ENCODE results near the gene OR2AP1.
"Not testable (repeated sequence)": the region's sequence is repeated elsewhere in the genome, so short reads cannot be mapped to it uniquely, and the experiment has no call there.

Gene OR2AP1

DNA sequence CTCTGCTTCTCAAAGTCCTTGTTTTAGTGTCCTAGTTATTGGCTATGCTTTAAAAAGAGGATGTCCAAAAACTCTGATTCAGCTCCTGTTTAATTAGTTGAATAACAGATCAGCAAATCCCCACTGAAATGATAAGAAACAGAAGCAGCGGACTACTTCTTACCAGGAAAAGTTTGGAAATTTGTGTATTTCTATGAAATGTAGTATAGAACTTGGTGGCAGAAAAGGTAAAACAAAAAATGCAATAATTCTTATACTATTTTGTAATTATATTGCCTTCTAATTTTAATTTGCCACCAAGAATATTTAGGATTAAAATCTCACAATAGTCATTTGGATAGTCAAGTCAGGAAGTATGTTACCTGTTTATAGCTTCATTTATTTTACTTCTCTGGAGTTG, at the start of gene OR2AP1:
TSS of gene OR2AP1 (plus strand) at position 301 of the 400 bp plus-strand sequence. CDS start 1,947 bp downstream, outside the sequence.
- no peak for DNase-seq

GRCh38 chr12:55548235-55548634, 24.0 kb upstream of the OR2AP1 start:
- DNase-seq, result not testable (repeated sequence)

- no peak for DNase-seq
These were observed 23.5 kb upstream of the OR2AP1 start for GRCh38 chr12:55548756-55549155.

- no peak for DNase-seq
These were observed 23.0 kb upstream of the OR2AP1 start, which contains the start of gene OR6C4 for GRCh38 chr12:55549302-55549701. OR6C4 (plus strand) TSS chr12:55549602; CDS start chr12:55551227, 1,625 bp downstream.

DNA sequence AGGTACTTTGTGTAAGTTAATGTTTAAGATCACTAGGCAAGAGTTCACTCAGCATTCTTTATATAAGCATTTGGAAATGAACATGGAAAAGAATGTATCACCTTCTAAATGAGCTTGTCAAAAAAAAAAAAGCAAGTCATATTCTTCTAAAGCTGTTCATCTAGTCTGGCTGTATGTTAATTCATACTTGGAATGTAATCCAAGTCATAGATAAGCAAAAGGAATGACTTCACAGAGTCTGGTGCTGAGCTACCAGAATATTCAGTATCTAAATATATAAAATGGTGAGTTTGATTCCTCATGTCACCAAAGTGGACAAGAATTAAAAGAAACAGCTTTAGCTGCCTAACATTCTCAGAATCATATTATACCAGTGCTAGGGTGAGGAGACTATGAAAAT, 18.0 kb upstream of the OR2AP1 start:
- no peak for DNase-seq

GRCh38 chr12:55570060-55570459, 2.2 kb upstream of the OR2AP1 start:
- DNase-seq, result not testable (repeated sequence)

DNA sequence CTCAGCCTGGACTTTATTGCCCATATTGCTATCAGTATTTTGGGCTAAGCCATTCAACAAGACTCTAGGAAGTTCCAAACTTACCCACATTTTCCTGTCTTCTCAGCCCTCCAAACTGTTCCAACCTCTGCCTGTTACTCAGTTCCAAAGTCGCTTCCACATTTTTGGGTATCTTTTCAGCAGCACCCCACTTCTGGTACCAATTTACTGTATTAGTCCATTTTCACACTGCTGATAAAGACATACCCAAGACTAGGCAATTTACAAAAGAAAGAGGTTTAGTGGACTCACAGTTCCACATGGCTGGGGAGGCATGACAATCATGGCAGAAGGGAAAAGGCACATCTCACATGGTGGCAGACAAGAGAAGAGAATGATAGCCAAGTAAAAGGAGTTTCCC, 1.6 kb upstream of the OR2AP1 start:
- DNase-seq, result not testable (repeated sequence)

- no peak for DNase-seq
These were observed 9.8 kb downstream of the OR2AP1 start for GRCh38 chr12:55582066-55582465.

DNA sequence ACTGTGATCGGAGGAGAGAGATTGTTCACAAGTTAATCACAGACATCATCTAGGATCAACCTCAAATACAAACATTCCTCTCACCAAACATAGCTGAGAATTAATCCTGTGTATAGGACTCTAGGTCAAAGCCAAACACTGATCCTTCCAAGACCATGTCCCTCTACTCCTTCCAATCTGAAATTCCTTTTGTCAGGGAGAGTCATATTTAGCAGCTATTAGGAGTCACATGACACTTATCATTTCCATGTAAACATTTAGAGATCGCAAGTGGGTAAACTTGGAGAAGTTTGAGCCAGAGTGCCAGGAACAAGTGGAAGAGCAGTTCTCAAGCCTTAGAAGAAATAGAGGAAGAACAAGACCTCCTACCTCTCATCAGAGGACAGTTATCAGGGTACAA, 13.5 kb downstream of the OR2AP1 start:
- DNase-seq, result no peak

GRCh38 chr12:55590152-55590551, 17.9 kb downstream of the OR2AP1 start:
- DNase-seq, result not testable (repeated sequence)

DNA sequence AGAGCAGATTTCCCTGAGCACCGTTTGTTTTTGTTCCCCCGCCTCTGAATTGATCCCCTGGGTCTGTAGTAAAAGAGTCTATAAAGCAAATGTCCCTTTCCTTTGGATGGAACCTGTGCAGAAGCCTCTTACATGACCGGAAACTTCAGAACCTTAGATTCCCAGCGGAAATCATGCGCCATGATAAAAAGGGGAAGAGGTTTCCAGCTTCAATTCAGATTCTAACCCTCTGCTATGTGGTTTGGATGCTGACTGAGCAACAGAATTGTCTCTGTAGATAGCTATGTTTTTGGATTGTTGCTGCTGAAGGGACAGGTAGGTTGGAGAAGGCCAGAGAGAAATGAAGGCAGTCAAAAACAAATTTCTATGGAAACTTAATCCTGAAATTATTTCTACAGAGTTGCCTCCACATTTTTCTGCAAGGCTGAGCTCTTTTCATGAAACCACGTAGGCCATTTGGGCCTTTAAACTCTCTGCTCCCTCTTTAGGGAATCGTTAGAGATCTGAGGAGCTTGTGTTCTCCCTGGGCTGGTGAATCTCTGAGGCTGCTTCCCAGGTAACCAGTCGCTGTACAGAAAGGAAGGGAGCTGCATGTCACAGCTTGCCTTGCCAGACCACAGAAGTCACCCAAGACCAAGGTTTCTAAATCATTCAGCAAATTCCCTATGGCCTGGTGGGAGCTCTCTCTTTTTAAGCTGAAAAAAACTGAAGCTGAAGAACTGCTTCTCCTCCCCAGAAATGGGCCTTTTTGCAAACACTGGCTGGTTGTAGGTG, 35.7 kb downstream of the OR2AP1 start:
- no peak for DNase-seq

DNA sequence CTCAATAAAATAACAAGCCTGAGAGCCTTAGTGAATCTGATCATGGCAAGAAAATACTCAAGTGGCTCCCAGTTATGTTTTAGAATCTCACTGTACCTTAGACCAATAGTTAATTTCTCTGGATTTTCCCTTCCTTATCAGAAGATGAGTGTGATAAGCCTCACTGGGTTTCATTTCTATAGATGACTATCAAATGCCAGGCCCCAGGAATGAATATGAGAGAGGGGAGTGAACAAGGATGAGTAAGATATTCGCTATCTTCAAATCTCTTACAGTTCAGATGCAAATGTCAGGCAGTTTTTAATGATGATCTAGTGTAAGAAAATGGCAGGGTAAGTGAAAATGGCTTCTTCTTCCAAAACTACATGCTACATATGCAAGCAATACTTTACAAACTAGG, 38.3 kb downstream of the OR2AP1 start:
- DNase-seq, result no peak

GRCh38 chr12:55612646-55613045, 40.4 kb downstream of the OR2AP1 start:
- DNase-seq, result no peak

DNA sequence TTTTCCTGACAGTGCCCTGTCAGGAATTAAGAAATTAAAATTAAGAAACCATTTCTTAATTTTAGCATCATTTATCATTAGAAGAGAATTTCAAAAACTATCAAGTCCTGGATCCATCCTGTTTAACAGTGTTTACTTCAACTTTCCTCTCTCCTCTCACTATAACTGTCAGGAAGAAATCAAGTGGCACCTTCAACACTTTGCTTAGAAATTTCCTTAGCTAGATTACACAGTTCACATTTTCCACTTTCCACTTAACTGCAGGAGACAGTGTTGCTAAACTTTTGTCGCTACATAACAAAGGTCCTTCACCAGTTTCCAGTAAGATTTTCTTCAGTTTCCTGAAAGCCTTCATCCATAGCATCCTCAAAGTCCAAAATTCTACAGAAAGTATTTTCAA, 42.5 kb downstream of the OR2AP1 start:
- no peak for DNase-seq

DNA sequence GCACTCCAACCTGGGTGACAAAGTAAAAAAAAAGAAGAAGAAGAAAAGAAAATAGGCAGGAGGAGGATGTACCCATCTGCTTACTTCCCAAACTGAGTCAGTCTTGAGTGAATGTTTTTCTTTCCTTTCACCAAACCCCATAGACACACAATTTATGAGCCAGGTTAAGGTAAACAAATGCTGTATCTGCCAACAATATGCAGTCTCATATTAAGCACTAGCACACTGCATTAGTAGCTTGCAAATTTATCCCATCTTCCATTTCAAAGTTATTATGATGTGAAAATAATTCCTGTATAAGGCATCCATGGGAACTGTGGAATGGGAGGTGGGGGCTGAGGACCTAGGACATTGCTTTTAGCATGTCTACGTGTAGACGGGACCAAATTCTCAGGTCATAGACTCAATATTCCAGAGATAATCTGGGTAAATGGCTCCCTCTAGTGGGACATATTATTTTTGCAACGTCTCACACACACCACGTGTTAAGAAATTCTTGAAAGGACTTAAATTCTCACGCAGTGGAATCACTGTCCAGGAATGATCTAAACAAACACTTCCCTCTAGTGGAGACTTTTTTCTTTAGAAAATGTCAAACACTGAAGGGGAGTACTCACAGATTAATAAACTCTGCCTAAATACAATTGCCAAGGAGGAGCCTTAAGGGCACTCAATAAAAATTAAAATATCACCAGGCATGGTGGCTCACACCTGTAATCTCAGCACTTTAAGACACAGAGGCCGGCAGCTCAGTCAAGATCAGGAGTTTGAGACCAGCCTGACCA, 47.3 kb downstream of the OR2AP1 start:
- peak; percentile 40 for DNase-seq

- no peak for DNase-seq
These were observed 51.8 kb downstream of the OR2AP1 start for GRCh38 chr12:55624056-55624455.
